Measurements from ENCODE around the gene TMEM256. TPM values are rescaled to one million over a fixed set of nuclear protein-coding genes. Genes with fewer than 3 reads are reported as not detected.

Gene TMEM256
- total RNA-seq, 1 donor from 2014 or later: 118 TPM

- Histone ChIP-seq H3K9me3 (no peaks in the 10 kb centered on the region), H3K36me3 (no peaks in the 10 kb centered on the region), H3K4me1 (no peaks in the 10 kb centered on the region), H3K27me3 (no peaks in the 10 kb centered on the region), H3K27ac (no peak overlapping the region), H3K4me3 (no peak overlapping the region)
- TF ChIP-seq POLR2AphosphoS5 (IDR thresholded peaks at IDR 0.05; ENCODE audit: insufficient read depth in 1 of 2, low read depth in 1 of 2) (no peak), POLR2A (IDR thresholded peaks at IDR 0.05) (no peak), CTCF (IDR thresholded peaks at IDR 0.05) (no peak)
- intact Hi-C loops (cut with DNase I): no loop called here
- no peak for DNase-seq (ENCODE audit: extremely low spot score in 2 of 2)
These were observed 25.8 kb upstream of the TMEM256 start for GRCh38 chr17:7429722-7430121.

- Histone ChIP-seq H3K9me3 (no peaks in the 10 kb centered on the region), H3K27me3 (no peaks in the 10 kb centered on the region), H3K4me3 (no peak within 1 kb of the TSS), H3K36me3 (no peaks in the 10 kb centered on the region), H3K4me1 (no peaks in the 10 kb centered on the region), H3K27ac (no peak within 1 kb of the TSS)
- intact Hi-C loops (cut with DNase I): no loop called here
- no peak for DNase-seq (ENCODE audit: extremely low spot score in 2 of 2)
- TF ChIP-seq CTCF (IDR thresholded peaks at IDR 0.05) (no peak), POLR2AphosphoS5 (IDR thresholded peaks at IDR 0.05; ENCODE audit: insufficient read depth in 1 of 2, low read depth in 1 of 2) (no peak), POLR2A (IDR thresholded peaks at IDR 0.05) (no peak)
These were observed 24.7 kb upstream of the TMEM256 start, which contains the start of gene SPEM3 for GRCh38 chr17:7428557-7428956. Gene SPEM3, plus strand, starts transcription at chr17:7428857. Its CDS starts 46 bp downstream, at chr17:7428903.

GRCh38 chr17:7427549-7427948, 23.7 kb upstream of the TMEM256 start:
- no peaks in the 10 kb centered on the region for H3K27me3 ChIP-seq
- DNase-seq (ENCODE audit: extremely low spot score in 2 of 2): no peak
- H3K4me1 ChIP-seq: no peaks in the 10 kb centered on the region
- no peak overlapping the region for H3K27ac ChIP-seq
- no peak overlapping the region for H3K4me3 ChIP-seq
- TF ChIP-seq CTCF (IDR thresholded peaks at IDR 0.05): no peak
- TF ChIP-seq POLR2A (IDR thresholded peaks at IDR 0.05): no peak
- no peak for TF ChIP-seq POLR2AphosphoS5 (IDR thresholded peaks at IDR 0.05; ENCODE audit: insufficient read depth in 1 of 2, low read depth in 1 of 2)
- intact Hi-C loops (cut with DNase I): no loop called here
- no peaks in the 10 kb centered on the region for H3K9me3 ChIP-seq
- H3K36me3 ChIP-seq: no peaks in the 10 kb centered on the region

GRCh38 chr17:7426896-7427489, 23.1 kb upstream of the TMEM256 start:
- no peak for TF ChIP-seq CTCF (IDR thresholded peaks at IDR 0.05)
- TF ChIP-seq POLR2A (IDR thresholded peaks at IDR 0.05): no peak
- TF ChIP-seq POLR2AphosphoS5 (IDR thresholded peaks at IDR 0.05; ENCODE audit: insufficient read depth in 1 of 2, low read depth in 1 of 2): no peak
- DNase-seq (ENCODE audit: extremely low spot score in 2 of 2): no peak
- no peaks in the 10 kb centered on the region for H3K27me3 ChIP-seq
- no peak overlapping the region for H3K27ac ChIP-seq
- H3K9me3 ChIP-seq: no peaks in the 10 kb centered on the region
- no peak overlapping the region for H3K4me3 ChIP-seq
- no peaks in the 10 kb centered on the region for H3K4me1 ChIP-seq
- intact Hi-C loops (cut with DNase I): no loop called here
- H3K36me3 ChIP-seq: no peaks in the 10 kb centered on the region

- no peak for TF ChIP-seq POLR2AphosphoS5 (IDR thresholded peaks at IDR 0.05; ENCODE audit: insufficient read depth in 1 of 2, low read depth in 1 of 2)
- no peak for TF ChIP-seq CTCF (IDR thresholded peaks at IDR 0.05)
- no peak for TF ChIP-seq POLR2A (IDR thresholded peaks at IDR 0.05)
- Histone ChIP-seq H3K36me3 (no peaks in the 10 kb centered on the region), H3K4me1 (no peaks in the 10 kb centered on the region), H3K27me3 (no peaks in the 10 kb centered on the region), H3K4me3 (no peak overlapping the region), H3K27ac (no peak overlapping the region), H3K9me3 (no peaks in the 10 kb centered on the region)
- intact Hi-C loops (cut with DNase I): no loop called here
- no peak for DNase-seq (ENCODE audit: extremely low spot score in 2 of 2)
These were observed 22.4 kb upstream of the TMEM256 start for GRCh38 chr17:7426203-7426863.
